SK-N-SH (cell line): ENCODE results near the gene LTBP1. TPM values are rescaled to one million over a fixed set of nuclear protein-coding genes. Genes with fewer than 3 reads are reported as not detected.

Experiments
- CTCF ChIA-PET: fragments of 300-600, 350-600 bp; formaldehyde crosslinking; extraction: SDS; loops from one replicate; lab custom pipeline; 2021; lab: Yijun Ruan, JAX
- POLR2A ChIA-PET: fragments of 350-600 bp; sonication (Branson Sonifier 250); formaldehyde crosslinking; extraction: SDS; loops from one replicate; lab custom pipeline; 2020; ENCODE audit warnings: antibody characterized with exemption, inconsistent platforms; lab: Yijun Ruan, JAX
- DNase-seq: peaks from one replicate; pipeline ENCODE4 v3.0.0; 2012
- H2AFZ ChIP-seq: fragments of 200-600 bp; sonication (generic); 2 replicates; pipeline ENCODE4 v1.8.1; 2016; ENCODE audit warnings: antibody characterized with exemption, mild to moderate bottlenecking, low read depth
- H3F3A ChIP-seq: fragments of 200-600 bp; sonication (generic); replicated peaks from 2 replicates; pipeline ENCODE3; 2016; ENCODE audit warnings: antibody characterized with exemption, mild to moderate bottlenecking; ENCODE audit not compliant: insufficient read depth
- H3K27ac ChIP-seq, 2 experiments: fragments of 200-500 bp in 1 of 2; fragments of 200-600 bp in 1 of 2; sonication (Bioruptor generic) in 1 of 2; sonication (generic), shearing (Covaris generic) in 1 of 2; 2 replicates each; pipeline versions ENCODE4 v1.5.1 to v1.6.1; 2014 to 2016; ENCODE audit warnings: low read depth in 2 of 2, inconsistent platforms in 1 of 2, low read length in 1 of 2, mild to moderate bottlenecking in 1 of 2, mixed read lengths in 1 of 2
- H3K27me3 ChIP-seq: fragments of 200-600 bp; sonication (generic), shearing (Covaris generic); 2 replicates; pipeline ENCODE4 v1.6.1; 2016; ENCODE audit warnings: mixed run types; ENCODE audit not compliant: insufficient read depth
- H3K36me3 ChIP-seq, 2 experiments: fragments of 200-500 bp in 1 of 2; fragments of 200-600 bp in 1 of 2; sonication (Bioruptor generic) in 1 of 2; sonication (generic) in 1 of 2; replicated peaks in 1 of 2; 2 replicates each; pipeline versions ENCODE3 to v1.5.1; 2014 to 2016; ENCODE audit warnings: low read length in 1 of 2, mild to moderate bottlenecking in 1 of 2; ENCODE audit not compliant: insufficient read depth in 2 of 2, control insufficient read depth in 1 of 2
- H3K4me1 ChIP-seq, 2 experiments: fragments of 200-500 bp in 1 of 2; fragments of 200-600 bp in 1 of 2; sonication (Bioruptor generic) in 1 of 2; sonication (generic), shearing (Covaris generic) in 1 of 2; 2 replicates each; pipeline versions ENCODE4 v1.5.1 to v1.6.1; 2014 to 2016; ENCODE audit warnings: low read depth in 1 of 2, low read length in 1 of 2, mixed run types in 1 of 2; ENCODE audit not compliant: insufficient read depth in 2 of 2, control insufficient read depth in 1 of 2
- H3K4me2 ChIP-seq: fragments of 200-600 bp; sonication (generic), shearing (Covaris generic); 2 replicates; pipeline ENCODE4 v1.6.1; 2017; ENCODE audit warnings: mixed run types
- H3K4me3 ChIP-seq, 2 experiments: fragments of 200-500 bp in 1 of 2; fragments of 200-600 bp in 1 of 2; sonication (Bioruptor generic) in 1 of 2; sonication (generic), shearing (Covaris generic) in 1 of 2; 2 replicates each; pipeline versions ENCODE4 v1.5.1 to v1.8.1; 2014 to 2016; ENCODE audit warnings: low read depth in 2 of 2, inconsistent platforms in 1 of 2, low read length in 1 of 2, mild to moderate bottlenecking in 1 of 2, mixed read lengths in 1 of 2, moderate library complexity in 1 of 2
- H3K79me2 ChIP-seq: fragments of 200-600 bp; sonication (generic); 2 replicates; pipeline ENCODE4 v1.8.1; 2017; ENCODE audit warnings: mild to moderate bottlenecking; ENCODE audit not compliant: insufficient read depth
- H3K9ac ChIP-seq: fragments of 200-600 bp; sonication (generic); 2 replicates; pipeline ENCODE4 v1.6.1; 2017; ENCODE audit warnings: mixed run types
- H3K9me2 ChIP-seq: fragments of 200-600 bp; sonication (generic); 2 replicates; pipeline ENCODE4 v1.6.1; 2017; ENCODE audit warnings: mixed run types
- H3K9me3 ChIP-seq: fragments of 200-600 bp; sonication (generic); 2 replicates; pipeline ENCODE4 v1.6.1; 2017; ENCODE audit warnings: mixed run types, mild to moderate bottlenecking, moderate library complexity
- H4K20me1 ChIP-seq: fragments of 200-600 bp; sonication (generic); 2 replicates; pipeline ENCODE4 v1.6.1; 2017; ENCODE audit warnings: mild to moderate bottlenecking, mixed run types; ENCODE audit not compliant: insufficient read depth
- CHD2 ChIP-seq: fragments of 150-350 bp; IDR thresholded peaks from 2 replicates; pipeline ENCODE4 v1.6.1; 2018; ENCODE audit warnings: low read length; ENCODE audit not compliant: partially characterized antibody
- EP300 ChIP-seq, 2 experiments: IDR thresholded peaks; 2 replicates each; pipeline versions ENCODE4 v1.4.0 to v1.6.1; 2012; ENCODE audit warnings: borderline replicate concordance in 1 of 2, low read depth in 1 of 2, low read length in 1 of 2
- EZH2phosphoT487 ChIP-seq: fragments of 200-600 bp; sonication (generic); IDR thresholded peaks from 2 replicates; pipeline ENCODE4 v1.6.1; 2017; ENCODE audit warnings: low read depth, mixed run types, mild to moderate bottlenecking, antibody characterized with exemption, moderate library complexity, borderline replicate concordance
- FOXJ3 ChIP-seq: sonication (generic); formaldehyde crosslinking; IDR thresholded peaks from 2 replicates; pipeline ENCODE4 v1.5.1; 2020; ENCODE audit warnings: mild to moderate bottlenecking, missing genetic modification reagents
- GABPA ChIP-seq: IDR thresholded peaks from 2 replicates; pipeline ENCODE4 v1.4.0; 2012; ENCODE audit warnings: low read depth, mild to moderate bottlenecking
- JUND ChIP-seq: IDR thresholded peaks from 2 replicates; pipeline ENCODE4 v1.4.0; 2012
- MXI1 ChIP-seq: IDR thresholded peaks from 2 replicates; pipeline ENCODE4 v1.6.1; 2012; ENCODE audit warnings: mild to moderate bottlenecking, low read depth, low read length, improper control_type of control experiment
- NFIC ChIP-seq: IDR thresholded peaks from 2 replicates; pipeline ENCODE4 v1.4.0; 2012; ENCODE audit warnings: borderline replicate concordance
- NRF1 ChIP-seq: IDR thresholded peaks from 2 replicates; pipeline ENCODE4 v1.6.1; 2012; ENCODE audit warnings: low read depth, mild to moderate bottlenecking, low read length
- POLR2AphosphoS5 ChIP-seq: IDR thresholded peaks from 2 replicates; pipeline ENCODE4 v1.6.1; 2012; ENCODE audit warnings: low read depth, low read length
- RCOR1 ChIP-seq: fragments of 150-350 bp; IDR thresholded peaks from 2 replicates; pipeline ENCODE4 v1.6.1; 2017; ENCODE audit warnings: antibody characterized with exemption, low read length
- REST ChIP-seq: IDR thresholded peaks from 2 replicates; pipeline ENCODE4 v1.6.1; 2012; ENCODE audit warnings: mild to moderate bottlenecking, low read depth, low read length, moderate library complexity
- TAF1 ChIP-seq: IDR thresholded peaks from 2 replicates; pipeline ENCODE4 v1.6.1; 2012; ENCODE audit warnings: low read depth, mild to moderate bottlenecking, low read length, moderate library complexity, borderline replicate concordance
- TEAD4 ChIP-seq: IDR thresholded peaks from 2 replicates; pipeline ENCODE4 v1.4.0; 2012; ENCODE audit warnings: mild to moderate bottlenecking, borderline replicate concordance; ENCODE audit not compliant: insufficient read depth
- USF1 ChIP-seq: IDR thresholded peaks from 2 replicates; pipeline ENCODE4 v1.4.0; 2012; ENCODE audit warnings: low read depth, borderline replicate concordance
- USF2 ChIP-seq: fragments of 150-350 bp; IDR thresholded peaks from 2 replicates; pipeline ENCODE4 v1.6.1; 2017; ENCODE audit warnings: antibody characterized with exemption, low read length, low read depth, borderline replicate concordance
- YY1 ChIP-seq: IDR thresholded peaks from 2 replicates; pipeline ENCODE4 v1.4.0; 2012; ENCODE audit warnings: low read depth, mild to moderate bottlenecking
- ZBTB33 ChIP-seq: IDR thresholded peaks from 2 replicates; pipeline ENCODE4 v1.4.0; 2012; ENCODE audit warnings: low read depth, borderline replicate concordance
- WGBS: methylation state at CpG from one replicate; pipeline ENCODE4 v1.1.6; 2017; ENCODE audit warnings: low lambda C conversion rate; 5-methylcytosine and 5-hydroxymethylcytosine counted together
- polyA plus RNA-seq, 3 experiments: library from polyadenylated mRNA; depleted of rRNA; stranded (reverse); fragments of >200 nt; gene quantifications; 2 replicates each; pipeline ENCODE4 v1.2.3, GENCODE V29; 2012

LTBP1 gene
- polyA plus RNA-seq, 1 of the 3 experiments (the other 2 are of a cell fraction), result 467 TPM

GRCh38 chr2:33121416-33121815 is 174.7 kb downstream of the LTBP1 start:
- Histone ChIP-seq H3K36me3 (no peaks in the 10 kb centered on the region), H3K4me1 (peaks cover 0 to 6% of the 10 kb centered on the region in 2 experiments; a peak in 1 of 4 replicates), H2AFZ (no peak overlapping the region), H3K9me3 (no peaks in the 10 kb centered on the region), H3F3A (peaks cover under 1% of the 10 kb centered on the region), H3K9me2 (no peaks in the 10 kb centered on the region), H3K27me3 (no peaks in the 10 kb centered on the region), H4K20me1 (no peaks in the 10 kb centered on the region), H3K4me2 (no peak overlapping the region), H3K9ac (no peak overlapping the region), H3K4me3 (no peak overlapping the region), H3K27ac (no peak overlapping the region), H3K79me2 (no peaks in the 10 kb centered on the region)
- POLR2A ChIA-PET, result no interaction called here
- DNase-seq, result no peak
- CTCF ChIA-PET, result interaction anchor here (1.4 kb wide), 1 partner anchor 30 kb away, joined by 3 read pairs; no protein-coding TSS in a partner anchor
- 75% methylated on average over 10 of the region's 10 CpGs for WGBS
- TF ChIP-seq JUND, result no peak
- TF ChIP-seq MXI1, result no peak
- no peak for TF ChIP-seq ZBTB33
- TF ChIP-seq NFIC, result no peak
- no peak for TF ChIP-seq EP300 (IDR thresholded peaks at IDR 0.05; ENCODE audit: borderline replicate concordance in 1 of 2, low read depth in 1 of 2, low read length in 1 of 2)
- TF ChIP-seq EZH2phosphoT487, result no peak
- no peak for TF ChIP-seq POLR2AphosphoS5
- TF ChIP-seq GABPA, result no peak
- TF ChIP-seq REST, result no peak
- no peak for TF ChIP-seq TAF1
- no peak for TF ChIP-seq YY1
- TF ChIP-seq USF1, result no peak
- no peak for TF ChIP-seq CHD2
- TF ChIP-seq RCOR1, result no peak
- TF ChIP-seq USF2, result no peak
- TF ChIP-seq NRF1, result no peak
- TF ChIP-seq FOXJ3 (CRISPR knock-in tag), result no peak
- no peak for TF ChIP-seq TEAD4
